Spinal cord (tissue), 10 donors: ENCODE results near the gene REC114. TPM values are rescaled to one million over a fixed set of nuclear protein-coding genes. Genes with fewer than 3 reads are reported as not detected.
"Not testable (repeated sequence)": the region's sequence is repeated elsewhere in the genome, so short reads cannot be mapped to it uniquely, and the experiment has no call there.

Experiments
- DNase-seq, 6 donors: peaks; one replicate each; pipeline versions ENCODE4 v3.0.0 to v3.0.0-alpha.2; 2013 to 2015; ENCODE audit warnings: low spot score in 6 of 6, low read depth in 4 of 6
- H3K27ac ChIP-seq: one replicate; pipeline ENCODE4 v1.5.1; 2013; ENCODE audit warnings: low read depth, low read length, control low read depth
- H3K27me3 ChIP-seq: one replicate; pipeline ENCODE4 v1.6.1; 2013; ENCODE audit warnings: low read length; ENCODE audit not compliant: control insufficient read depth, insufficient read depth
- H3K36me3 ChIP-seq: one replicate; pipeline ENCODE4 v1.6.1; 2013; ENCODE audit warnings: low read length; ENCODE audit not compliant: control insufficient read depth, insufficient read depth
- H3K4me1 ChIP-seq: one replicate; pipeline ENCODE4 v1.6.1; 2013; ENCODE audit warnings: low read length; ENCODE audit not compliant: control insufficient read depth, insufficient read depth
- H3K4me3 ChIP-seq: one replicate; pipeline ENCODE4 v1.5.1; 2013; ENCODE audit warnings: low read depth, low read length, control low read depth
- H3K9me3 ChIP-seq: one replicate; pipeline ENCODE4 v1.6.1; 2013; ENCODE audit warnings: low read length; ENCODE audit not compliant: control insufficient read depth, insufficient read depth
- WGBS: methylation state at CpG from one replicate; pipeline ENCODE4 v1.1.5; 2013; ENCODE audit warnings: missing lambda C conversion rate; ENCODE audit not compliant: insufficient coverage; 5-methylcytosine and 5-hydroxymethylcytosine counted together
- polyA plus RNA-seq, 2 donors: library from polyadenylated mRNA; unstranded; fragments of 120-200 nt; gene quantifications; one replicate each; pipeline ENCODE4 v1.2.1, GENCODE V29; 2013; ENCODE audit not compliant: insufficient read length in 2 of 2
- total RNA-seq, 2 donors: library from RNA; depleted of rRNA in 1 of 2; stranded (reverse); fragments of 120-200 nt in 1 of 2; fragments of >200 nt in 1 of 2; gene quantifications; one replicate each; pipeline versions ENCODE4 v1.2.3 to v1.2.4, GENCODE V29; 2013 to 2014
- donor health status: healthy.

Gene REC114
- total and polyA plus RNA-seq, 4 donors = not detected

DNA sequence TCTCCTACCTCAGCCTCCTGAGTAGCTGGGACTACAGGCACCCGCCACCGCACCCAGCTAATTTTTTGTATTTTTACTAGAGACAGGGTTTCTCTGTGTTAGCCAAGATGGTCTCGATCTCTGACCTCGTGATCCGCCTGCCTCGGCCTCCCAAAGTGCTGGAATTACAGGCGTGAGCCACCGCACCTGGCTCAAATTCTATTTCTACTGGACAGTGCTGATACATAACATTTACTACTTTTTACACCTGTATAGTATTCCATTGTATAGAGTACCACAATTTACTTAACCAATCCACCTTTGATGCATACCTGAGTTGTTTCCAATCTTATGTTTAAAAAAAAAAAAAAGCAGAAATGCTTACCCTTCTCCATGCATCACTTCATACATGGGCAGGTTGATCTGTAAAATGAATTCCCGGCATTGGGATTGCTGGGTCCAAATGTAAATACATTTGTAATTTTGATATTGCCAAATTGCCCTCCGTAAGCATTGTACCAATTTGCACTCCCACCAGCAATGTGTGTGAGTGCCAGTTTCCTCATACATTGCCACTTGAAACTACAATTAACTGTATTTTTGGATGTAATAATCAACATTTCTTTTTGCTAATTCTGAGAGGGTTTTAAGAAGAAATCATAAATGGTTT is 95.7 kb downstream of the REC114 start:
- no peaks in the 10 kb centered on the region for H3K36me3 ChIP-seq
- WGBS = 95% methylated on average over 4 of the region's 10 CpGs
- no peak for DNase-seq

DNA sequence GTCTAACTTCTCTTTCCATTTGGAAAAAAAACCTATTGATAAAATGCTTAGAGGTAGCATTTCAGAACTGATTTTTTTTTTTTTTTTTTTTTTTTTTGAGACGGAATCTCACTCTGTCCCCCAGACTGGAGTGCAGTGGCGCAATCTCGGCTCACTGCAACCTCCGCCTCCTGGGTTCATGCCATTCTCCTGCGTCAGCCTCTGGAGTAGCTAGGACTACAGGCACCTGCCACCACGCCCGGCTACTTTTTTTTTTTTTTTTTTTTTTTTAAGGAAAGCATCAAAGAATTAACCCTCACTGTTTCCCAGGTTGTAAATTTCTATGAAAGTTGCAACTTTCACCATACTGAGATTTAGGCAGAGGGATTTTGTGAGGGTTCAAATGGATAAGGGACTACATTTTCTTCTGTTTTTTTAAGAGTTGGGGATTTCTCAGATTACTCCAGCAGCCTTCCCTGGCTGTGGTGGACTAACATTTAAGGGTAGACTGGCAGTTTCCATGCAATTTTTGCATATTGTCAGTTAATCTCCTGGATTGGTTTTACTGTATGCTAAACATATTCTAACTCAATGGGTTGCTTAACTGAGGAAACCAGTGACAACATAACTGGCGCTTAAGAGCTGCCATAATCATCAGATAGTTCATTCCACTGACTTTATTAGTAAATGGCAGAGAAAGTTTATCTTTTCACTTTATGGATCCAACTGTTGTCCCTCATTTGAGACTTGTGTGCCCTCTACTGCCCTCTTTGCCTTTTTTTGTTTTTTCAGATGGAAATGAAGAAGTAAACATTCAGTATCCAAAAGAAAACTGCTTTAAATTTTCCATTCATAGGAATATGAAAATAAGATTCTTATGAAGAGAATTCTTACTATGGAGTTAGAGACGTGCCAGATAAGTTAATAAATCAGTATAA is 96.5 kb downstream of the REC114 start:
- WGBS = no CpG with 5 or more reads among the region's 9 CpGs
- H3K27ac ChIP-seq = no peak overlapping the region
- no peaks in the 10 kb centered on the region for H3K36me3 ChIP-seq
- no peaks in the 10 kb centered on the region for H3K9me3 ChIP-seq
- DNase-seq = no peak
- H3K27me3 ChIP-seq = no peaks in the 10 kb centered on the region
- H3K4me3 ChIP-seq = no peak overlapping the region
- H3K4me1 ChIP-seq = no peaks in the 10 kb centered on the region

More for the DNA sequence above, 95.7 kb downstream of the REC114 start:
- H3K4me3 ChIP-seq = no peak overlapping the region
- H3K27me3 ChIP-seq = no peaks in the 10 kb centered on the region
- no peaks in the 10 kb centered on the region for H3K9me3 ChIP-seq
- H3K4me1 ChIP-seq = no peaks in the 10 kb centered on the region
- no peak overlapping the region for H3K27ac ChIP-seq

DNA sequence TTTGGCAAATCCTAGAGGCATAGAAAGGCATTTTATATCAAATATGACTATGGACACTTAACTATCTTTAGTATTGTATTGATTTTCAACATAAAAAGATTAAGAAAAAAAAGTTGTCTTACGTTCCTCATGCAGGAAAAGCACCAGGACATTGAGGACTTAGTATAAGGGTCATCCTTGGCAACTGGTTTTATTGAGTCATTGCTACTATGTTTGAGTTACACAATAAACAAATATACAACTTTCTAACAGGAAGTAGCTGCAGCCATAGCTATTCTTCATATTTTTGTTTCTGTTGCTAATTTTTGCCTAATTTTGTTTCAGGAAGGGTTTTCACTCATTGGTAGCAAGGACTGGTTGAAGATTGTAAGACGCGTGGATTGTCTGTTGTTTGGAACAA is 97.2 kb downstream of the REC114 start:
- H3K9me3 ChIP-seq = no peaks in the 10 kb centered on the region
- no peaks in the 10 kb centered on the region for H3K4me1 ChIP-seq
- WGBS = 100% methylated on average over 2 of the region's 3 CpGs
- no peak overlapping the region for H3K27ac ChIP-seq
- no peaks in the 10 kb centered on the region for H3K27me3 ChIP-seq
- no peak for DNase-seq
- H3K36me3 ChIP-seq = no peaks in the 10 kb centered on the region
- no peak overlapping the region for H3K4me3 ChIP-seq

DNA sequence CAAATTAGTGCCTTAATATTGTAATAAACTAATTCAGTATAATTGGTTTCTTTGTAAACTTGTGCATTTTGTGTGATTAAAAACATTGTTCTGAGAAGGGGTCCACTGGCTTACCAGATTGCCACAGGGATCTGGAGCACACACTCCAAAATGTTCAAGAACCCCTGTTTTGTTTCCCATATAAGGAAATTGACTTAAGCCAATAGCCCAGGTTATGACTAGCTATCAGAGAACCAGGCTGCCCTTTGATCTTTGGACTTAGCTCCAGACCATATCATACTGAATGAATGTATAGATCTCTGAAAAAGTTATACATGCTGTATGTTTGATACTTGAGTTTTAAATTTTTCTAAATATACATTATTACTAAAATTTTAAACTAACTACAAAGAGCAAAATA is 98.5 kb downstream of the REC114 start:
- no peaks in the 10 kb centered on the region for H3K27me3 ChIP-seq
- H3K4me1 ChIP-seq = no peaks in the 10 kb centered on the region
- no peaks in the 10 kb centered on the region for H3K36me3 ChIP-seq
- H3K27ac ChIP-seq = no peak overlapping the region
- H3K9me3 ChIP-seq = no peaks in the 10 kb centered on the region
- no peak for DNase-seq
- no peak overlapping the region for H3K4me3 ChIP-seq

DNA sequence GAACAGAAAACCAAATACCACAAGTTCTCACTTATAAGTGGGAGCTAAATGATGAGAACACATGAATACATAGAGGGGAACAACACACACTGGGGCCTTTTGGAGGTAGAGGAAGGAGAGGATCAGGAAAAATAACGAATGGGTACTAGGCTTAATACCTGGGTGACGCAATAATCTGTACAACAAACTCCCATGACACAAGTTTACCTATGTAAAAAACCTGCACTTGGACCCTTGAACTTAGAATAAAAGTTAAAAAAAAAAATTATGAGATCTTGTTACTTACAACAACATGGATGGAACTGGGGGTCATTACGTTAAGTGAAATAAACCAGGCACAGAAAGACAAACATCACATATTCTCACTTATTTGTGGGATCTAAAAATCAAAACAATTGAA is 106.0 kb downstream of the REC114 start:
- not testable (repeated sequence) for H3K4me1 ChIP-seq, H3K27me3 ChIP-seq, DNase-seq, H3K36me3 ChIP-seq, H3K9me3 ChIP-seq, H3K27ac ChIP-seq, H3K4me3 ChIP-seq
- no CpG with 5 or more reads among the region's 3 CpGs for WGBS

DNA sequence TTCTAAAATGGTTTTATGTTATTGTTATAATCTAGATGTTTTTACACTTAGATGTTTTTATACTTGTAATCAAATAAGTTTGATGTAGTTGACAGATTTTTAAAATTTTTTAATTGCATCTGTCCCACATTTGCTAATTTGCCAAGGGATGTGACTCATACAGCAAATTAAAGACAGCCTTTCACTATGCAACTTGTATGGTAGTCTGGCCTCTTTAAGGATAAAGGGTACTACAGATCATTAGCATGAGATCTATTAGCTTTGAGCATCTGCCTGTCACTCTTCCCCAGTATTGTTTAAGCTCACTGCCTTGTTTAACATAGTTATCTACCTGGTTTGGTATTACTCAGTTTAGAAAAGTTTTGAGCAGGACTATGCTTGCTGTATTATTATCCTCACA is 107.2 kb downstream of the REC114 start:
- H3K9me3 ChIP-seq = no peaks in the 10 kb centered on the region
- H3K4me1 ChIP-seq = no peaks in the 10 kb centered on the region
- H3K36me3 ChIP-seq = no peaks in the 10 kb centered on the region
- no peak overlapping the region for H3K27ac ChIP-seq
- H3K4me3 ChIP-seq = no peak overlapping the region
- DNase-seq = no peak
- no peaks in the 10 kb centered on the region for H3K27me3 ChIP-seq

DNA sequence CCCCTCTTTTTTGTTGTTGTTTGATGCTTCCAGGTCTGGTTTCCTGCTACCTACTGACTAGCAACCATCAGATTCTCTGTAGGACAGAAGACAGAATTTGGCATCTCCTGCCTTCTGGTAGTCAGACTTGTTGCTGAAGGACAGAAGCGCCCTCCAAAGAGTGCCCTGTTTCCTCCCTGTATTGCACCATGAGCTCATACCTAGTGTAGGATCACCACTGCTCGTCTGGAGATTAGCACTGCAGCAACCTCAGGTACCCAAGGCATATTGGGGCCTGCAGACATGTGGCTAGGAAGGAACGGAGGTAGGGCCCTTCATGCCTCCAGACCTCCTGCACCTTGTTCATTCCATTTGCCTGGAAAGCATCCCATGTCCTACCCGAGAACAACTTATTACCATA is 112.1 kb downstream of the REC114 start:
- no peak for DNase-seq
- Histone ChIP-seq H3K27me3 (no peaks in the 10 kb centered on the region), H3K27ac (no peak overlapping the region), H3K4me3 (no peak overlapping the region), H3K36me3 (peaks cover 4% of the 10 kb centered on the region), H3K9me3 (no peaks in the 10 kb centered on the region), H3K4me1 (no peaks in the 10 kb centered on the region)
- 96% methylated on average over 4 of the region's 4 CpGs for WGBS

DNA sequence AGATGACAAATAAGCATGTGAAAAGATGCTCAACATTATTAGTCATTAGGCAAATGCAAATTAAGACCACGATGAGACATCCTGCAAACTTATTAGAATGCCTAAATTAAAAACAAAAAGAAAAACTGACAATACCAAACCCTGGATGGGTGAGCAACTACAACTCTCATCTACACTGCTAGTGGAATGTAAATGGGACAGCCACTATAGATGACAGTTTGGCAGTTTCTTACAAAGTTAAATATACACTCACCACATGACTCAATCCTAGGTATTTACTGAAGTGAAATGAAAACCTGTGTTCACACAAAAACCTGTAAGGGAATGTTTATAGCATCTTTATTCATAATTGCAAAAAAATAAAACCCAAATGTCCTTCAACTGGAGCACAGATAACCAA is 115.6 kb downstream of the REC114 start:
- H3K4me3 ChIP-seq = no peak overlapping the region
- no peaks in the 10 kb centered on the region for H3K27me3 ChIP-seq
- no CpG with 5 or more reads among the region's 1 CpG for WGBS
- no peak overlapping the region for H3K27ac ChIP-seq
- no peak for DNase-seq
- no peaks in the 10 kb centered on the region for H3K4me1 ChIP-seq
- peaks cover 4% of the 10 kb centered on the region for H3K36me3 ChIP-seq
- H3K9me3 ChIP-seq = no peaks in the 10 kb centered on the region

DNA sequence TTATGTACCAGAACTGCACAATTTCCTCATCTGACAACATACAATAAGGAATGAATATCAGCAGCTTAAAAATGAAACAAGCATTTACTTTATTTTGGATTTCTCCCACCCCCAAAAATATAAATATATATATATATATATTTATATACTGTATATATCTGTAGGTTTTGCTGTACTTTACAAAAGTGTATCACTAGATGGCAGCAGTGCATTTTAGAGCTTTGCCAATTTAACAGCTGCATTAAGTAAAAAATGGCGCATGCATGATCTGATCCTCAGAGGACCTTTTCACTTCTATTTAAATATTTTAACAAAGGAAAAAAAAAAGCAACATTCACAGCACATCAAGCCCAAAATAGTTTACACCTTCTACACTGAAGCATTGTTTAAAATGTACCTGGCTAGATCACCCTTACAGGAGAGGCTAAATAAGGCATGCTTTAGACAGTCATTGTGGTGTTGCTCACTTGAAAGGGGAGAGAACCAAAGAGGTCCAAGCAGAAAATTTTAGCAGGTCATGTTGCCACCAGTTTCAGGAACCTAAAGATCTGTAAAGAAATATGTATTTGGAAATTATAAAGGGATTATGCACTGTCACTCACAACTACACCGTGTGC is 117.6 kb downstream of the REC114 start:
- no peaks in the 10 kb centered on the region for H3K9me3 ChIP-seq
- no peak overlapping the region for H3K27ac ChIP-seq
- H3K4me1 ChIP-seq = no peaks in the 10 kb centered on the region
- DNase-seq = peak; percentile 56 to 95 (median 67)
- H3K4me3 ChIP-seq = no peak overlapping the region
- H3K36me3 ChIP-seq = peaks cover 4% of the 10 kb centered on the region
- WGBS = no CpG with 5 or more reads among the region's 2 CpGs
- H3K27me3 ChIP-seq = no peaks in the 10 kb centered on the region
